WTC11 (cell line): ENCODE data around the gene CNPY1. TPM values are rescaled to one million over a fixed set of nuclear protein-coding genes. Genes with fewer than 3 reads are reported as not detected.

ENCODE experiments used
- ATAC-seq: fragments of 200-7000 bp; cut with Tn5 transposase; 2 replicates; pipeline ENCODE4 v1.10.0; 2021; ENCODE audit warnings: mild to moderate bottlenecking, moderate library complexity
- CTCF ChIA-PET: fragments of 300-600 bp; sonication (Branson Sonifier 250); formaldehyde crosslinking; loops from one replicate; lab custom pipeline; 2021; ENCODE audit warnings: antibody characterized with exemption; lab: Charles Lee
- POLR2A ChIA-PET: fragments of 350-600 bp; sonication (Branson Sonifier 250); formaldehyde crosslinking; loops from one replicate; lab custom pipeline; 2021; ENCODE audit warnings: antibody characterized with exemption; lab: Charles Lee
- DNase-seq: peaks from one replicate; pipeline ENCODE4 v3.0.0; 2021; ENCODE audit warnings: low spot score
- H3K27ac Mint-ChIP-seq: 2 replicates; pipeline ENCODE4 v1.8.0; 2021; ENCODE audit warnings: mixed read lengths
- H3K27me3 Mint-ChIP-seq: 2 replicates; pipeline ENCODE4 v1.8.0; 2021; ENCODE audit warnings: low read depth, mild to moderate bottlenecking, moderate library complexity, mixed read lengths
- H3K36me3 Mint-ChIP-seq: 2 replicates; pipeline ENCODE4 v1.8.0; 2021; ENCODE audit warnings: mixed read lengths
- H3K4me1 Mint-ChIP-seq: 2 replicates; pipeline ENCODE4 v1.8.0; 2022; ENCODE audit warnings: mixed read lengths
- H3K4me3 Mint-ChIP-seq: 2 replicates; pipeline ENCODE4 v1.8.0; 2021; ENCODE audit warnings: mild to moderate bottlenecking, moderate library complexity, mixed read lengths
- H3K9me3 Mint-ChIP-seq: 2 replicates; pipeline ENCODE4 v1.8.0; 2021; ENCODE audit warnings: mixed read lengths
- ELF4 ChIP-seq: sonication (generic); formaldehyde crosslinking; IDR thresholded peaks from 2 replicates; pipeline ENCODE4 v1.8.1; 2022; ENCODE audit warnings: low read depth, mild to moderate bottlenecking, moderate library complexity, missing genetic modification reagents
- JAZF1 ChIP-seq: fragments of 250-450 bp; sonication (Bioruptor Pico); IDR thresholded peaks from 2 replicates; pipeline ENCODE4 v1.9.0; 2021; ENCODE audit warnings: moderate library complexity, mild to moderate bottlenecking, inconsistent platforms
- JUN ChIP-seq: sonication (generic); formaldehyde crosslinking; IDR thresholded peaks from 2 replicates; pipeline ENCODE4 v1.8.0; 2023; ENCODE audit warnings: mild to moderate bottlenecking, missing genetic modification reagents
- KAT7 ChIP-seq: sonication (generic); formaldehyde crosslinking; IDR thresholded peaks from 2 replicates; pipeline ENCODE4 v1.8.1; 2023; ENCODE audit warnings: missing genetic modification reagents, mild to moderate bottlenecking, borderline replicate concordance
- MAX ChIP-seq: sonication (generic); formaldehyde crosslinking; IDR thresholded peaks from 2 replicates; pipeline ENCODE4 v1.8.0; 2022; ENCODE audit warnings: mild to moderate bottlenecking, missing genetic modification reagents
- MLX ChIP-seq: sonication (generic); formaldehyde crosslinking; IDR thresholded peaks from 2 replicates; pipeline ENCODE4 v1.8.1; 2023; ENCODE audit warnings: mild to moderate bottlenecking, missing genetic modification reagents, moderate library complexity
- NFATC4 ChIP-seq: fragments of 250-450 bp; sonication (Bioruptor Pico); IDR thresholded peaks from 2 replicates; pipeline ENCODE4 v1.9.0; 2021; ENCODE audit warnings: mild to moderate bottlenecking
- NFYB ChIP-seq: sonication (generic); formaldehyde crosslinking; conservative IDR thresholded peaks from 2 replicates; pipeline ENCODE4 v1.8.0; 2022; ENCODE audit warnings: low read depth, missing genetic modification reagents
- NR3C1 ChIP-seq: sonication (generic); formaldehyde crosslinking; conservative IDR thresholded peaks from 2 replicates; pipeline ENCODE4 v1.8.1; 2023; ENCODE audit warnings: low read depth, mild to moderate bottlenecking, missing genetic modification reagents
- PREB ChIP-seq: sonication (generic); formaldehyde crosslinking; IDR thresholded peaks from 2 replicates; pipeline ENCODE4 v1.8.1; 2022; ENCODE audit warnings: mild to moderate bottlenecking, missing genetic modification reagents, moderate library complexity, borderline replicate concordance
- SOX15 ChIP-seq: fragments of 250-450 bp; sonication (Bioruptor Pico); IDR thresholded peaks from 2 replicates; pipeline ENCODE4 v1.9.0; 2021; ENCODE audit warnings: mild to moderate bottlenecking
- SP1 ChIP-seq: sonication (generic); formaldehyde crosslinking; conservative IDR thresholded peaks from 2 replicates; pipeline ENCODE4 v1.8.1; 2022; ENCODE audit warnings: missing genetic modification reagents
- ZBTB43 ChIP-seq: sonication (generic); formaldehyde crosslinking; IDR thresholded peaks from 2 replicates; pipeline ENCODE4 v1.8.1; 2023; ENCODE audit warnings: mild to moderate bottlenecking, missing genetic modification reagents
- ZNF232 ChIP-seq: sonication (generic); formaldehyde crosslinking; IDR thresholded peaks from 2 replicates; pipeline ENCODE4 v1.8.0; 2022; ENCODE audit warnings: mild to moderate bottlenecking, missing genetic modification reagents
- ZNF317 ChIP-seq: sonication (generic); formaldehyde crosslinking; IDR thresholded peaks from 2 replicates; pipeline ENCODE4 v1.8.1; 2023; ENCODE audit warnings: low read depth, mild to moderate bottlenecking, moderate library complexity, missing genetic modification reagents, borderline replicate concordance
- ZNF512 ChIP-seq: sonication (generic); formaldehyde crosslinking; IDR thresholded peaks from 2 replicates; pipeline ENCODE4 v1.8.1; 2022; ENCODE audit warnings: missing genetic modification reagents, borderline replicate concordance
- total RNA-seq: library from RNA; stranded (reverse); gene quantifications from 3 replicates; pipeline ENCODE4 v1.2.3, GENCODE V29; 2021

The CNPY1 gene
- total RNA-seq, 1 experiment from 2014 or later = 0.09 TPM

- Mint-ChIP-seq H3K27me3 (no peaks in the 10 kb centered on the region), H3K4me1 (no peaks in the 10 kb centered on the region), H3K27ac (no peak overlapping the region), H3K9me3 (no peaks in the 10 kb centered on the region)
- POLR2A ChIA-PET = no interaction called here
- DNase-seq = no peak
- TF ChIP-seq NFATC4 (CRISPR knock-in tag) (no peak), NFYB (CRISPR knock-in tag) (no peak), MLX (no peak), MAX (CRISPR knock-in tag) (no peak)
- TF ChIP-seq, all 79 proteins: peak for 0
- no peak overlapping the region for H3K4me3 Mint-ChIP-seq
- ATAC-seq = no peak
- no peaks in the 10 kb centered on the region for H3K36me3 Mint-ChIP-seq
- CTCF ChIA-PET = interaction anchor here (2.7 kb wide), 1 partner anchor 13 kb away, joined by 26 read pairs; no protein-coding TSS in a partner anchor
These were observed 38.6 kb upstream of the CNPY1 start for GRCh38 chr7:155584763-155585531.

- no peaks in the 10 kb centered on the region for H3K4me1 Mint-ChIP-seq
- TF ChIP-seq ZBTB43 (CRISPR knock-in tag) (no peak), ZNF317 (CRISPR knock-in tag) (no peak)
- H3K36me3 Mint-ChIP-seq = no peaks in the 10 kb centered on the region
These were observed 37.9 kb upstream of the CNPY1 start for GRCh38 chr7:155584261-155584660.

GRCh38 chr7:155583636-155584035 is 37.3 kb upstream of the CNPY1 start:
- Mint-ChIP-seq H3K9me3 (no peaks in the 10 kb centered on the region), H3K4me1 (no peaks in the 10 kb centered on the region), H3K4me3 (no peak overlapping the region), H3K27ac (no peak overlapping the region), H3K36me3 (no peaks in the 10 kb centered on the region), H3K27me3 (no peaks in the 10 kb centered on the region)
- no peak for ATAC-seq
- ChIA-PET POLR2A (no interaction called here), CTCF (interaction anchor here (2.3 kb wide), 1 partner anchor 15 kb away, joined by 13 read pairs; no protein-coding TSS in a partner anchor)
- DNase-seq = no peak
- no peak for TF ChIP-seq ZNF232 (CRISPR knock-in tag)
- no peak for TF ChIP-seq KAT7 (CRISPR knock-in tag)
- TF ChIP-seq SP1 (CRISPR knock-in tag) = no peak
- no peak for TF ChIP-seq ZNF512 (CRISPR knock-in tag)
- TF ChIP-seq SOX15 (CRISPR knock-in tag) = no peak
- TF ChIP-seq PREB = no peak
- no peak for TF ChIP-seq NR3C1 (CRISPR knock-in tag)
- no peak for TF ChIP-seq JAZF1
- no peak for TF ChIP-seq ELF4 (CRISPR knock-in tag)
- no peak for TF ChIP-seq JUN (CRISPR knock-in tag)

More at GRCh38 chr7:155584261-155584660, 37.9 kb upstream of the CNPY1 start:
- ChIA-PET CTCF (interaction anchor here (2.3 to 2.7 kb wide), 2 partner anchors 14 to 15 kb away, joined by 13 to 26 read pairs; no protein-coding TSS in a partner anchor), POLR2A (no interaction called here)
- H3K9me3 Mint-ChIP-seq = no peaks in the 10 kb centered on the region
- no peak for DNase-seq
- H3K27me3 Mint-ChIP-seq = no peaks in the 10 kb centered on the region
- no peak for ATAC-seq
- no peak overlapping the region for H3K27ac Mint-ChIP-seq
- no peak overlapping the region for H3K4me3 Mint-ChIP-seq
